K562 (cell line): ENCODE measurements around the gene SNX25. TPM values are rescaled to one million over a fixed set of nuclear protein-coding genes. Genes with fewer than 3 reads are reported as not detected.

Experiments used
- ATAC-seq: fragments of 200-7000 bp; cut with Tn5 transposase; 3 replicates; pipeline ENCODE4 v1.9.1; 2020; ENCODE audit warnings: moderate library complexity
- BruUV-seq: library from RNA; stranded (reverse); fragments of 400-500 nt; replicated peaks from 2 replicates; lab custom pipeline; 2021; lab: Mats Ljungman, UMichigan
- CTCF ChIA-PET: fragments of 300-600 bp; formaldehyde crosslinking; extraction: SDS; loops from one replicate; lab custom pipeline; 2021; ENCODE audit warnings: low intra/inter-chr PET ratio; lab: Yijun Ruan, JAX
- POLR2A ChIA-PET: fragments of 300-600, 350-650 bp; sonication (Branson Sonifier 250); formaldehyde crosslinking; extraction: SDS; loops from one replicate; lab custom pipeline; 2021; ENCODE audit warnings: antibody characterized with exemption, inconsistent platforms; lab: Yijun Ruan, JAX
- DNase-seq, 4 experiments: peaks; one replicate each; pipeline versions ENCODE4 v3.0.0 to v3.0.0-alpha.2; 2011 to 2018; ENCODE audit warnings: low spot score in 3 of 4, mixed read lengths in 3 of 4; ENCODE audit errors: extremely low read depth in 1 of 4
- FAIRE-seq: peaks from 2 replicates; lab custom pipeline; 2011; peaks lifted over from hg19 to GRCh38; lab: Jason Lieb, UNC
- H2AFZ ChIP-seq: 2 replicates; pipeline ENCODE4 v1.6.0; 2011; ENCODE audit warnings: low read depth, low read length, control low read depth, inconsistent platforms
- H3K27ac ChIP-seq: fragments of 200-600 bp; 3 replicates; pipeline ENCODE4 v1.8.0; 2011; ENCODE audit warnings: low read depth, mild to moderate bottlenecking, control low read depth, inconsistent platforms, low read length, moderate library complexity, mixed read lengths; ENCODE audit errors: extremely low read depth
- H3K27me3 ChIP-seq, 2 experiments: fragments of 300-600 bp in 1 of 2; 2 replicates in 1 of 2; 3 replicates in 1 of 2; pipeline versions ENCODE4 v1.6.0 to v1.8.0; 2011; ENCODE audit warnings: inconsistent platforms in 2 of 2, low read length in 2 of 2, mild to moderate bottlenecking in 1 of 2, mixed read lengths in 1 of 2, moderate library complexity in 1 of 2; ENCODE audit not compliant: control insufficient read depth in 2 of 2, insufficient read depth in 2 of 2
- H3K36me3 ChIP-seq: fragments of 300-600 bp; 3 replicates; pipeline ENCODE4 v1.8.0; 2011; ENCODE audit warnings: mild to moderate bottlenecking, low read length, inconsistent platforms; ENCODE audit not compliant: control insufficient read depth, insufficient read depth
- H3K4me1 ChIP-seq, 2 experiments: fragments of 200-600 bp in 1 of 2; replicated peaks in 1 of 2; 2 replicates in 1 of 2; 3 replicates in 1 of 2; pipeline versions ENCODE4 v1.5.1 to v1.8.0; 2011; ENCODE audit warnings: inconsistent platforms in 2 of 2, low read length in 2 of 2, mild to moderate bottlenecking in 1 of 2, mixed read lengths in 1 of 2, moderate library complexity in 1 of 2; ENCODE audit not compliant: control insufficient read depth in 2 of 2, insufficient read depth in 2 of 2
- H3K4me2 ChIP-seq: 2 replicates; pipeline ENCODE4 v1.6.1; 2011; ENCODE audit warnings: low read length, control low read depth, inconsistent platforms, mixed read lengths; ENCODE audit not compliant: insufficient read depth
- H3K4me3 ChIP-seq: fragments of 200-600 bp; sonication (generic), shearing (Covaris generic); 2 replicates; pipeline ENCODE4 v1.5.1; 2016; ENCODE audit warnings: control low read depth, inconsistent platforms
- H3K79me2 ChIP-seq: fragments of 200-600 bp; 3 replicates; pipeline ENCODE4 v1.8.0; 2011; ENCODE audit warnings: low read length, inconsistent platforms; ENCODE audit not compliant: control insufficient read depth, insufficient read depth
- H3K9ac ChIP-seq, 2 experiments: 2 replicates each; pipeline versions ENCODE4 v1.6.0 to v1.6.1; 2011; ENCODE audit warnings: low read depth in 2 of 2, low read length in 2 of 2, control low read depth in 1 of 2, inconsistent platforms in 1 of 2, mild to moderate bottlenecking in 1 of 2, mixed read lengths in 1 of 2; ENCODE audit not compliant: insufficient read depth in 1 of 2
- H3K9me1 ChIP-seq: one replicate; pipeline ENCODE4 v1.6.0; 2011; ENCODE audit warnings: inconsistent platforms, mild to moderate bottlenecking, low read length, moderate library complexity; ENCODE audit not compliant: control insufficient read depth, insufficient read depth
- H3K9me3 ChIP-seq: replicated peaks from 2 replicates; pipeline ENCODE4 v1.5.1; 2011; ENCODE audit warnings: low read depth, low read length, inconsistent platforms; ENCODE audit not compliant: control insufficient read depth, insufficient read depth
- H4K20me1 ChIP-seq: replicated peaks from 2 replicates; pipeline ENCODE4 v1.6.1; 2011; ENCODE audit warnings: low read length, inconsistent platforms, mixed read lengths; ENCODE audit not compliant: control insufficient read depth, insufficient read depth
- BCOR ChIP-seq: fragments of 450-650 bp; IDR thresholded peaks from 2 replicates; pipeline ENCODE4 v1.6.1; 2016
- CBX1 ChIP-seq: sonication (generic); IDR thresholded peaks from 2 replicates; pipeline ENCODE4 v1.6.1; 2016; ENCODE audit warnings: antibody characterized with exemption, low read depth, mild to moderate bottlenecking
- TEAD1 ChIP-seq, 2 experiments: fragments of 450-650 bp in 1 of 2; sonication (generic) in 1 of 2; formaldehyde crosslinking; IDR thresholded peaks; 2 replicates each; pipeline versions ENCODE4 v1.4.0 to v1.8.0; 2020 to 2022; ENCODE audit warnings: mild to moderate bottlenecking in 2 of 2, missing genetic modification reagents in 1 of 2
- ZFP36 ChIP-seq: fragments of 150-350 bp; IDR thresholded peaks from 2 replicates; pipeline ENCODE4 v1.6.1; 2018; ENCODE audit warnings: low read length, low read depth; ENCODE audit not compliant: partially characterized antibody
- WGBS: fragments of 100-300 bp; shearing (Covaris generic); methylation state at CpG from one replicate; pipeline ENCODE4 v1.1.6; 2016; ENCODE audit warnings: low coverage, mixed read lengths; ENCODE audit not compliant: insufficient coverage; ENCODE audit errors: missing lambda C conversion rate; 5-methylcytosine and 5-hydroxymethylcytosine counted together
- in situ Hi-C: fragments of 300-500 bp; cut with MboI; formaldehyde crosslinking; loops from 4 replicates; pipeline ENCODE4 v1.15.0; 2018; ENCODE audit warnings: inconsistent platforms, mixed read lengths
- intact Hi-C: fragments of 100-400 bp; cut with micrococcal nuclease; formaldehyde crosslinking; loops from 2 replicates; pipeline ENCODE4 v1.14.2; 2022
- polyA plus RNA-seq, 8 experiments: library from polyadenylated mRNA; depleted of rRNA in 4 of 8; stranded (reverse) in 5 of 8; unstranded in 3 of 8; fragments of >200 nt; fragmentation: Nextera tagmentation in 2 of 8; fragmentation: Illumina TruSeq in 1 of 8; extraction: Ambion mirVana in 2 of 8; extraction: Trizol in 1 of 8; gene quantifications; 2 replicates each; pipeline versions ENCODE4 v1.2.1 to v1.2.3, GENCODE V29; 2011 to 2014; ENCODE audit warnings: inconsistent platforms in 1 of 8, missing spikeins in 1 of 8
- total RNA-seq, 7 experiments: library from RNA; depleted of rRNA in 6 of 7; stranded (reverse); fragments of >200 nt in 6 of 7; fragmentation: Illumina TruSeq in 2 of 7; extraction: Trizol in 2 of 7; gene quantifications; 2 replicates each; pipeline versions ENCODE4 v1.2.1 to v1.2.3, GENCODE V29; 2011 to 2021; ENCODE audit warnings: low replicate concordance in 1 of 7
- TF ChIP-seq, protein P1 (sequence below): fragments of 450-650 bp; IDR thresholded peaks from 2 replicates; pipeline ENCODE4 v1.6.1; 2016; ENCODE audit warnings: low read depth
- TF ChIP-seq, protein P2 (sequence below): fragments of 250-450 bp; sonication (Bioruptor Pico); IDR thresholded peaks from 2 replicates; pipeline ENCODE4 v1.8.0; 2021; ENCODE audit warnings: borderline replicate concordance, mild to moderate bottlenecking, moderate library complexity; ENCODE audit not compliant: poor library complexity, severe bottlenecking
- TF ChIP-seq, protein P3 (sequence below), 2 experiments: fragments of 150-350 bp in 1 of 2; IDR thresholded peaks; 2 replicates each; pipeline ENCODE4 v1.6.1; 2012 to 2016; ENCODE audit warnings: low read depth in 2 of 2, low read length in 2 of 2, mild to moderate bottlenecking in 1 of 2, moderate library complexity in 1 of 2

SNX25 gene
- total and polyA plus RNA-seq, 9 of the 15 experiments (the other 6 are each of a cell fraction or from before 2014, with no cell fraction given) = 2.5 to 23.4 (median 13.3) TPM

DNA sequence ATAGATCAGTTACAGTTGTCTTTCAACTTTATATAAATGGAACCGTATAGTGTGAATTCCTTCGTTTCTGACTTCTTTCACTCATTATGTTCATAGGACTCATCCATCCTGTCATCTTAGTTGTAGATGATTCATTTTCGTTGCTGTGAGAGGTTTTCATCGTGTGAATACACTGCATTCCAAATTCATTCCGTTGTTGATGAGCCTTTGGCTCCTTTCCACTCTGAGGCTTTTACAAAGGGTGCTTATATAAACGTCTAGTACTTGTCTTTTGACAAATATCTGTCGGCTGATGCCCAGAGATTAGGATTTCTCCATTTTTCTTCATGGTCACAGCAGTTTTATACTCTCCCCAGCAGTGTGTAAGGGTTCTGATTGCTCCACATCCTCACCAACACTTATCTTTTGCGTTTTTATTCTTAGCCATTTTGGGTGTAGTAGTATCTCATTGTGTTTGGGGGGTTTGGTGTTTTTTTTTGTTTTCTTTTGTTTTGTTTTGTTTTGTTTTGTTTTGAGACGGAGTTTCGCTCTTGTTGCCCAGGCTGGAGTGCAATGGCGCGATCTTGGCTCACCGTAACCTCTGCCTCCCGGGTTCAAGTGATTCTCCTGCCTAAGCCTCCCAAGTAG lies 137.7 kb downstream of the SNX25 start:
- H3K4me1 ChIP-seq = no peaks in the 10 kb centered on the region; a peak in 1 of 5 replicates
- ChIA-PET CTCF (no interaction called here), POLR2A (no interaction called here)
- ATAC-seq = no peak
- H3K9me3 ChIP-seq = no peaks in the 10 kb centered on the region
- intact Hi-C loops (no loop called here), in situ Hi-C loops (no loop called here)
- H3K4me2 ChIP-seq = no peak overlapping the region
- no peak for DNase-seq
- no peak overlapping the region for H3K4me3 ChIP-seq
- no TSS peak for BruUV-seq
- H3K79me2 ChIP-seq = no peaks in the 10 kb centered on the region
- no peak overlapping the region for H3K27ac ChIP-seq
- H3K27me3 ChIP-seq = no peaks in the 10 kb centered on the region
- 75% methylated on average over 13 of the region's 14 CpGs for WGBS
- peaks cover 11% of the 10 kb centered on the region for H3K36me3 ChIP-seq
- no peak overlapping the region for H3K9ac ChIP-seq
- no peaks in the 10 kb centered on the region for H4K20me1 ChIP-seq
- no peak for FAIRE-seq
- no peak overlapping the region for H2AFZ ChIP-seq
- no peaks in the 10 kb centered on the region for H3K9me1 ChIP-seq
- TF ChIP-seq TEAD1 (CRISPR knock-in tag; IDR thresholded peaks at IDR 0.05) (no peak), ZFP36 (peak; percentile 30), BCOR (0 out of 2 replicates have a peak, but pooled peaks have one; percentile 34), CBX1 (no peak)
- TF ChIP-seq, protein P1, sequence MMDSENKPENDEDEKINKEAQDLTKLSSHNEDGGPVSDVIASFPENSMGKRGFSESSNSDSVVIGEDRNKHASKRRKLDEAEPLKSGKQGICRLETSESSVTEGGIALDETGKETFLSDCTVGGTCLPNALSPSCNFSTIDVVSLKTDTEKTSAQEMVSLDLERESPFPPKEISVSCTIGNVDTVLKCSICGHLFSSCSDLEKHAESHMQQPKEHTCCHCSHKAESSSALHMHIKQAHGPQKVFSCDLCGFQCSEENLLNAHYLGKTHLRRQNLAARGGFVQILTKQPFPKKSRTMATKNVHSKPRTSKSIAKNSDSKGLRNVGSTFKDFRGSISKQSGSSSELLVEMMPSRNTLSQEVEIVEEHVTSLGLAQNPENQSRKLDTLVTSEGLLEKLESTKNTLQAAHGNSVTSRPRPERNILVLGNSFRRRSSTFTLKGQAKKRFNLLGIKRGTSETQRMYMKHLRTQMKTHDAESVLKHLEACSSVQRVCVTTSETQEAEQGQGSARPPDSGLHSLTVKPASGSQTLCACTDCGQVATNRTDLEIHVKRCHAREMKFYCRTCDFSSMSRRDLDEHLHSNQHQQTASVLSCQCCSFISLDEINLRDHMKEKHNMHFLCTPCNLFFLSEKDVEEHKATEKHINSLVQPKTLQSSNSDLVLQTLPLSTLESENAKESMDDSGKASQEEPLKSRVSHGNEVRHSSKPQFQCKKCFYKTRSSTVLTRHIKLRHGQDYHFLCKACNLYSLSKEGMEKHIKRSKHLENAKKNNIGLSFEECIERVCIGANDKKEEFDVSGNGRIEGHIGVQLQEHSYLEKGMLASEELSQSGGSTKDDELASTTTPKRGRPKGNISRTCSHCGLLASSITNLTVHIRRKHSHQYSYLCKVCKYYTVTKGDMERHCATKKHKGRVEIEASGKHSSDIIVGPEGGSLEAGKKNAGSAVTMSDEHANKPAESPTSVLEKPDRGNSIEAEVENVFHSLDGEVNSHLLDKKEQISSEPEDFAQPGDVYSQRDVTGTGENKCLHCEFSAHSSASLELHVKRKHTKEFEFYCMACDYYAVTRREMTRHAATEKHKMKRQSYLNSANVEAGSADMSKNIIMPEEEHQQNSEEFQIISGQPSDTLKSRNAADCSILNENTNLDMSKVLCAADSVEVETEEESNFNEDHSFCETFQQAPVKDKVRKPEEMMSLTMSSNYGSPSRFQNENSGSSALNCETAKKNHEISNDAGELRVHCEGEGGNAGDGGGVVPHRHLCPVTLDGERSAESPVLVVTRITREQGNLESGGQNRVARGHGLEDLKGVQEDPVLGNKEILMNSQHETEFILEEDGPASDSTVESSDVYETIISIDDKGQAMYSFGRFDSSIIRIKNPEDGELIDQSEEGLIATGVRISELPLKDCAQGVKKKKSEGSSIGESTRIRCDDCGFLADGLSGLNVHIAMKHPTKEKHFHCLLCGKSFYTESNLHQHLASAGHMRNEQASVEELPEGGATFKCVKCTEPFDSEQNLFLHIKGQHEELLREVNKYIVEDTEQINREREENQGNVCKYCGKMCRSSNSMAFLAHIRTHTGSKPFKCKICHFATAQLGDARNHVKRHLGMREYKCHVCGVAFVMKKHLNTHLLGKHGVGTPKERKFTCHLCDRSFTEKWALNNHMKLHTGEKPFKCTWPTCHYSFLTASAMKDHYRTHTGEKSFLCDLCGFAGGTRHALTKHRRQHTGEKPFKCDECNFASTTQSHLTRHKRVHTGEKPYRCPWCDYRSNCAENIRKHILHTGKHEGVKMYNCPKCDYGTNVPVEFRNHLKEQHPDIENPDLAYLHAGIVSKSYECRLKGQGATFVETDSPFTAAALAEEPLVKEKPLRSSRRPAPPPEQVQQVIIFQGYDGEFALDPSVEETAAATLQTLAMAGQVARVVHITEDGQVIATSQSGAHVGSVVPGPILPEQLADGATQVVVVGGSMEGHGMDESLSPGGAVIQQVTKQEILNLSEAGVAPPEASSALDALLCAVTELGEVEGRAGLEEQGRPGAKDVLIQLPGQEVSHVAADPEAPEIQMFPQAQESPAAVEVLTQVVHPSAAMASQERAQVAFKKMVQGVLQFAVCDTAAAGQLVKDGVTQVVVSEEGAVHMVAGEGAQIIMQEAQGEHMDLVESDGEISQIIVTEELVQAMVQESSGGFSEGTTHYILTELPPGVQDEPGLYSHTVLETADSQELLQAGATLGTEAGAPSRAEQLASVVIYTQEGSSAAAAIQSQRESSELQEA = peak; percentile 28; the same call in 1 of the 2 replicates
- TF ChIP-seq, protein P2, sequence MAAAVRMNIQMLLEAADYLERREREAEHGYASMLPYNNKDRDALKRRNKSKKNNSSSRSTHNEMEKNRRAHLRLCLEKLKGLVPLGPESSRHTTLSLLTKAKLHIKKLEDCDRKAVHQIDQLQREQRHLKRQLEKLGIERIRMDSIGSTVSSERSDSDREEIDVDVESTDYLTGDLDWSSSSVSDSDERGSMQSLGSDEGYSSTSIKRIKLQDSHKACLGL (CRISPR knock-in tag) = no peak
- TF ChIP-seq, protein P3, sequence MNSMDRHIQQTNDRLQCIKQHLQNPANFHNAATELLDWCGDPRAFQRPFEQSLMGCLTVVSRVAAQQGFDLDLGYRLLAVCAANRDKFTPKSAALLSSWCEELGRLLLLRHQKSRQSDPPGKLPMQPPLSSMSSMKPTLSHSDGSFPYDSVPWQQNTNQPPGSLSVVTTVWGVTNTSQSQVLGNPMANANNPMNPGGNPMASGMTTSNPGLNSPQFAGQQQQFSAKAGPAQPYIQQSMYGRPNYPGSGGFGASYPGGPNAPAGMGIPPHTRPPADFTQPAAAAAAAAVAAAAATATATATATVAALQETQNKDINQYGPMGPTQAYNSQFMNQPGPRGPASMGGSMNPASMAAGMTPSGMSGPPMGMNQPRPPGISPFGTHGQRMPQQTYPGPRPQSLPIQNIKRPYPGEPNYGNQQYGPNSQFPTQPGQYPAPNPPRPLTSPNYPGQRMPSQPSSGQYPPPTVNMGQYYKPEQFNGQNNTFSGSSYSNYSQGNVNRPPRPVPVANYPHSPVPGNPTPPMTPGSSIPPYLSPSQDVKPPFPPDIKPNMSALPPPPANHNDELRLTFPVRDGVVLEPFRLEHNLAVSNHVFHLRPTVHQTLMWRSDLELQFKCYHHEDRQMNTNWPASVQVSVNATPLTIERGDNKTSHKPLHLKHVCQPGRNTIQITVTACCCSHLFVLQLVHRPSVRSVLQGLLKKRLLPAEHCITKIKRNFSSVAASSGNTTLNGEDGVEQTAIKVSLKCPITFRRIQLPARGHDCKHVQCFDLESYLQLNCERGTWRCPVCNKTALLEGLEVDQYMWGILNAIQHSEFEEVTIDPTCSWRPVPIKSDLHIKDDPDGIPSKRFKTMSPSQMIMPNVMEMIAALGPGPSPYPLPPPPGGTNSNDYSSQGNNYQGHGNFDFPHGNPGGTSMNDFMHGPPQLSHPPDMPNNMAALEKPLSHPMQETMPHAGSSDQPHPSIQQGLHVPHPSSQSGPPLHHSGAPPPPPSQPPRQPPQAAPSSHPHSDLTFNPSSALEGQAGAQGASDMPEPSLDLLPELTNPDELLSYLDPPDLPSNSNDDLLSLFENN (IDR thresholded peaks at IDR 0.05; ENCODE audit: low read depth in 2 of 2, low read length in 2 of 2) = no peak
